Pancreas (tissue), 10 donors: Measurements from ENCODE around the gene CLEC4G. TPM values are rescaled to one million over a fixed set of nuclear protein-coding genes. Genes with fewer than 3 reads are reported as not detected.

Experiments used
- ATAC-seq, 4 donors: fragments of 200-7000 bp; cut with Tn5 transposase; one replicate each; pipeline versions ENCODE4 v1.8.0 to v1.9.1; 2020; ENCODE audit warnings: mild to moderate bottlenecking in 4 of 4, moderate library complexity in 4 of 4
- DNase-seq, 6 donors: peaks; one replicate each; pipeline ENCODE4 v3.0.0-alpha.2; 2020
- FAIRE-seq: peaks from 2 replicates; lab custom pipeline; 2012; peaks lifted over from hg19 to GRCh38; lab: Jason Lieb, UNC
- H3K27ac ChIP-seq, 4 donors: fragments of 200-600 bp; sonication (generic); 1 replicate in 3 of 4; 2 replicates in 1 of 4; pipeline versions ENCODE4 v1.5.0 to v1.8.0; 2020
- H3K27me3 ChIP-seq, 4 donors: fragments of 200-600 bp; one replicate each; pipeline ENCODE4 v1.8.0; 2021
- H3K36me3 ChIP-seq, 3 donors: fragments of 200-600 bp; sonication (generic) in 1 of 3; one replicate each; pipeline versions ENCODE4 v1.5.0 to v1.8.0; 2020 to 2021
- H3K4me1 ChIP-seq, 3 donors: fragments of 200-600 bp; one replicate each; pipeline ENCODE4 v1.8.0; 2021
- H3K4me3 ChIP-seq, 4 donors: fragments of 200-600 bp; sonication (generic) in 2 of 4; one replicate each; pipeline versions ENCODE4 v1.5.0 to v1.8.0; 2020 to 2021
- H3K9me3 ChIP-seq, 4 donors: fragments of 200-600 bp; one replicate each; pipeline ENCODE4 v1.8.0; 2021
- WGBS, 2 donors: extraction: QIAGEN DNeasy Blood & Tissue Kit; methylation state at CpG; one replicate each; pipeline ENCODE4 v1.1.7; 2013; 5-methylcytosine and 5-hydroxymethylcytosine counted together
- intact Hi-C, 3 donors: fragments of 100-400 bp; cut with DNase I; formaldehyde crosslinking; loops; one replicate each; pipeline versions ENCODE4 v1.11.1 to v1.14.2; 2022
- polyA plus RNA-seq, 2 donors: library from polyadenylated mRNA; stranded (reverse); fragments of 200-250 nt; gene quantifications; one replicate each; pipeline ENCODE4 v1.2.3, GENCODE V29; 2013
- total RNA-seq, 6 donors: library from RNA; stranded (reverse); fragmentation: NEBNext Ultra II Directional in 4 of 6; extraction: Animal tissue kit (Norgen Biotek cat#: 25700) in 4 of 6; gene quantifications; one replicate each; pipeline versions ENCODE4 v1.2.1 to v1.2.4, GENCODE V29; 2021 to 2023
- TF ChIP-seq, protein P1 (sequence below), 4 donors: fragments of 200-600 bp; sonication (generic) in 3 of 4; IDR thresholded peaks; one replicate each; pipeline versions ENCODE4 v1.5.0 to v1.8.0; 2021; ENCODE audit warnings: antibody characterized with exemption in 4 of 4
- donor health status: healthy with polysubstance abuse.
- donor health status: DM: no; HTN: no; CAD: no; lungs with moderate emphysema.
- donor health status: DM: no; HTN: no; CAD: no.
- donor health status: control.
- donor health status: control.
- donor health status: Bipolar disorder and iron deficiency.
- donor health status: DM: yes; HTN: yes; CAD: no.
- donor health status: DM: no; HTN: no; CAD: no.
- donor health status: DM: no; HTN: no; CAD: no.
- donor health status: DM: yes; HTN: yes; CAD: no.

The CLEC4G gene
- total and polyA plus RNA-seq, 8 donors = 0.09 to 1.1 (median 0.68) TPM; not detected in 3

DNA sequence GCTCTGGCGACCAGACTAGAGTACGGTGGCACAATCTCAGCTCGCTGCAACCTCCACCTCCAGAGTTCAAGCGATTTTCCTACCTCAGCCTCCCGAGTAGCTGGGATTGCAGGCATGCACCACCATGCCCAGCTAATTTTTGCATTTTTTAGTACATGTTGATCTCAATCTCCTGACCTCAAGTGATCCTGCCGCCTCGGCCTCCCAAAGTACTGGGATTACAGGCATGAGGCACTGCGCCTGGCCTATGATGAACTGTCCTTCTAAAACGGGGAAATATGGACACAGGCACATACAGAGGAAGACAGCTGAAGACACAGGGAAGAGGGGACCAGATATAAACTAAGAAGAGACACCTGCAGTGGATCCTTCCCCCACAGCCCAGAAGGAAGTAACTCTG lies 43.9 kb upstream of the CLEC4G start:
- no peak for DNase-seq
- TF ChIP-seq, protein P1, sequence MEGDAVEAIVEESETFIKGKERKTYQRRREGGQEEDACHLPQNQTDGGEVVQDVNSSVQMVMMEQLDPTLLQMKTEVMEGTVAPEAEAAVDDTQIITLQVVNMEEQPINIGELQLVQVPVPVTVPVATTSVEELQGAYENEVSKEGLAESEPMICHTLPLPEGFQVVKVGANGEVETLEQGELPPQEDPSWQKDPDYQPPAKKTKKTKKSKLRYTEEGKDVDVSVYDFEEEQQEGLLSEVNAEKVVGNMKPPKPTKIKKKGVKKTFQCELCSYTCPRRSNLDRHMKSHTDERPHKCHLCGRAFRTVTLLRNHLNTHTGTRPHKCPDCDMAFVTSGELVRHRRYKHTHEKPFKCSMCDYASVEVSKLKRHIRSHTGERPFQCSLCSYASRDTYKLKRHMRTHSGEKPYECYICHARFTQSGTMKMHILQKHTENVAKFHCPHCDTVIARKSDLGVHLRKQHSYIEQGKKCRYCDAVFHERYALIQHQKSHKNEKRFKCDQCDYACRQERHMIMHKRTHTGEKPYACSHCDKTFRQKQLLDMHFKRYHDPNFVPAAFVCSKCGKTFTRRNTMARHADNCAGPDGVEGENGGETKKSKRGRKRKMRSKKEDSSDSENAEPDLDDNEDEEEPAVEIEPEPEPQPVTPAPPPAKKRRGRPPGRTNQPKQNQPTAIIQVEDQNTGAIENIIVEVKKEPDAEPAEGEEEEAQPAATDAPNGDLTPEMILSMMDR (IDR thresholded peaks at IDR 0.05) = no peak
- Histone ChIP-seq H3K4me1 (no peaks in the 10 kb centered on the region), H3K4me3 (no peak overlapping the region), H3K27me3 (no peaks in the 10 kb centered on the region), H3K27ac (no peak overlapping the region), H3K36me3 (no peaks in the 10 kb centered on the region), H3K9me3 (no peaks in the 10 kb centered on the region)
- 89 to 94% methylated on average over 9 of the region's 9 CpGs for WGBS, 2 donors
- no peak for FAIRE-seq
- ATAC-seq = no peak
- intact Hi-C loops = no loop called here

DNA sequence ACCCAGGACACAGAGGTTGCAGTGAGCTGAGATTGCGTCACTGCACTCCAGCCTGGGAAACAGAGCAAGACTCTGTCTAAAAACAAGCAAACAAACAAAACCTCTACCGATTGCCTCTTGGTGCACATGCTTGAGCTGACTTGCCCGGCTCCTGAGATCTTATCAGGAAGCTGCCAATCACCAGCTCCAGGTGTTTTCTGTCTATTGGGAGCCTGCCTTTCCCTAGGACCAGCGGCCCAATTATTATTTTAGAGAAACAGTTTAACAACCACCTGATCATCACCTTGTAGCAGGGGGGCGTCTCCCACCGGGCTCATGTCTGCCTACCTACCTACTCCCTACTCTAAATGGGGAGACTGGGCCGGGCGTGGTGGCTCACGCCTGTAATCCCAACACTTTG lies 41.9 kb upstream of the CLEC4G start:
- H3K4me3 ChIP-seq = no peak overlapping the region
- no peaks in the 10 kb centered on the region for H3K27me3 ChIP-seq
- DNase-seq = peak in 1 of 6 donors; percentile 24
- FAIRE-seq = no peak
- no peaks in the 10 kb centered on the region for H3K4me1 ChIP-seq
- 52 to 53% methylated on average over 9 of the region's 9 CpGs for WGBS, 2 donors
- no peaks in the 10 kb centered on the region for H3K36me3 ChIP-seq
- no peaks in the 10 kb centered on the region for H3K9me3 ChIP-seq
- intact Hi-C loops = no loop called here
- TF ChIP-seq, protein P1 (IDR thresholded peaks at IDR 0.05) = no peak
- ATAC-seq = peak in 3 of 4 donors; percentile 16 to 59 (median 29)
- no peak overlapping the region for H3K27ac ChIP-seq

DNA sequence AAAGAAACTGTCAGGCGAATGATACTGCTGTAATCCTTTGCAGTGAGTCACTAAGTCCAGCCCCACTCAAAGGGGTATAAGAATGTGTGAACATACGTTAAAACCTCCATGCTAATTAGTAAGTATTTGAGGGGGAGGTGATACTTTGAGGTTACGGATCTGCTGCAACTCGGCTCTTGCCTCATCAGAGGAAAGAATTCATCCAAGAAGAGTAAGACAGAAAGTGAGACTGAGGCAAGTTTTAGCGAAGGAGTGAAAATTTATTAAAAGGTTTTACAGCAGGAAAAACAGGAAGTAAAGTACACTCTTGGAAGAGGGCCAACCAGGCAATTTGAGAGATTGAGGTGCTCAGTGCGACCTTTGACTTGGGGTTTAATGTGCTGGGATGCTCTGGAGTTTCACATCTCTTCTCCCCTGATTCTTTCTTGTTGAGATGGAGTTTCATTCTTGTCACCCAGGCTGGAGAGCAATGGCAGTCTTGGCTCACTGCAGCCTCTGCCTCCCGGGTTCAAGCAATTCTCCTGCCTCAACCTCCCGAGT lies 40.9 kb upstream of the CLEC4G start:
- intact Hi-C loops = no loop called here
- TF ChIP-seq, protein P1 (IDR thresholded peaks at IDR 0.05) = no peak
- ATAC-seq (no peak), FAIRE-seq (no peak), DNase-seq (no peak)
- Histone ChIP-seq H3K4me1 (no peaks in the 10 kb centered on the region), H3K27me3 (no peaks in the 10 kb centered on the region), H3K27ac (no peak overlapping the region), H3K4me3 (no peak overlapping the region), H3K9me3 (no peaks in the 10 kb centered on the region), H3K36me3 (no peaks in the 10 kb centered on the region)
- WGBS, 2 donors = 68 to 69% methylated on average over 8 of the region's 8 CpGs

DNA sequence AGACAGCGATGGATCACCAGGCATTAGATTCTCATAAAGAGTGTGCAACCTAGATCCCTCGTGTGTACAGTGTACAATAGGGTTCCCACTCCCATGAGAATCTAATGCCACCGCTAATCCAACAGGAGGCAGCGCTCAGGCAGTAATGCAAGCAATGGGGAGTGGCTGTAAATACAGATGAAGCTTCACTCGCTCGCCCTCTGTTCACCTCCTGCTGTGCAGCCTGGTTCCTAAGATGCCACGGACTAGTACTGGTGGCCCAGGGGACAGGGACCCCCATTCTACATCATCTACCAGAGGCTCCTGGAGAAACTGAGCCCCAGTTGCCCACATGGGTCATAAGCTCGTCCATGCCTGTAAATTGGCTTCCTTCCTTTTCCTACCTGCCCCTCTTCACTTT lies 39.2 kb upstream of the CLEC4G start:
- TF ChIP-seq, protein P1 (IDR thresholded peaks at IDR 0.05) = no peak
- Histone ChIP-seq H3K4me3 (no peak overlapping the region), H3K9me3 (no peaks in the 10 kb centered on the region), H3K27me3 (no peaks in the 10 kb centered on the region), H3K36me3 (no peaks in the 10 kb centered on the region), H3K4me1 (no peaks in the 10 kb centered on the region), H3K27ac (no peak overlapping the region)
- DNase-seq (no peak), ATAC-seq (no peak), FAIRE-seq (no peak)
- WGBS, 2 donors = 63 to 76% methylated on average over 8 of the region's 8 CpGs
- intact Hi-C loops = no loop called here

DNA sequence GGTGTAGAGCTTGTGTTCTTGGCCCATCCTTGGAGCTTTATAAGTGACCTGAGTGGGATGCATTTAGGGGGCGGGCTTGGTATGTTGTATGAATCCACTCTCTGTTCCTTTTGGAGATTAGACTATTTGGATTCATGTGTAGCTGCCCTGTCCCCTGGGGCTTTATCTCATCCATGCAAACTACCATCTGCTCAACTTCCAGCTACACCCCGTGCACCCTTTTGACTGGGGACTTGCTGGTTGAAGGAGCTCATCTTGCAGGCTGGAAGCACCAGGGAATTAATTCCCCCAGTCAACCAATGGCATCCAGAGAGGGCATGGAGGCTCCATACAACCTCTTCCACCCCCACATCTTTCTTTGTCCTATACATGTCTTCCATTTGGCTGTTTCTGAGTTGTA lies 37.3 kb upstream of the CLEC4G start:
- DNase-seq (no peak), FAIRE-seq (no peak), ATAC-seq (no peak)
- 52 to 56% methylated on average over 2 of the region's 2 CpGs for WGBS, 2 donors
- intact Hi-C loops = no loop called here
- Histone ChIP-seq H3K27ac (no peak overlapping the region), H3K4me3 (no peak overlapping the region), H3K27me3 (no peaks in the 10 kb centered on the region), H3K9me3 (no peaks in the 10 kb centered on the region), H3K4me1 (no peaks in the 10 kb centered on the region), H3K36me3 (no peaks in the 10 kb centered on the region)
- TF ChIP-seq, protein P1 (IDR thresholded peaks at IDR 0.05) = no peak
